SK-N-SH (cell line): Measurements from ENCODE around the gene ATAD3B. TPM values are rescaled to one million over a fixed set of nuclear protein-coding genes. Genes with fewer than 3 reads are reported as not detected.
"Not testable (repeated sequence)": the region's sequence is repeated elsewhere in the genome, so short reads cannot be mapped to it uniquely, and the experiment has no call there.

Experiments used
- CTCF ChIA-PET: fragments of 300-600, 350-600 bp; formaldehyde crosslinking; extraction: SDS; loops from one replicate; lab custom pipeline; 2021; lab: Yijun Ruan, JAX
- POLR2A ChIA-PET: fragments of 350-600 bp; sonication (Branson Sonifier 250); formaldehyde crosslinking; extraction: SDS; loops from one replicate; lab custom pipeline; 2020; ENCODE audit warnings: antibody characterized with exemption, inconsistent platforms; lab: Yijun Ruan, JAX
- DNase-seq: peaks from one replicate; pipeline ENCODE4 v3.0.0; 2012
- H2AFZ ChIP-seq: fragments of 200-600 bp; sonication (generic); 2 replicates; pipeline ENCODE4 v1.8.1; 2016; ENCODE audit warnings: antibody characterized with exemption, mild to moderate bottlenecking, low read depth
- H3F3A ChIP-seq: fragments of 200-600 bp; sonication (generic); replicated peaks from 2 replicates; pipeline ENCODE3; 2016; ENCODE audit warnings: antibody characterized with exemption, mild to moderate bottlenecking; ENCODE audit not compliant: insufficient read depth
- H3K27ac ChIP-seq, 2 experiments: fragments of 200-500 bp in 1 of 2; fragments of 200-600 bp in 1 of 2; sonication (Bioruptor generic) in 1 of 2; sonication (generic), shearing (Covaris generic) in 1 of 2; 2 replicates each; pipeline versions ENCODE4 v1.5.1 to v1.6.1; 2014 to 2016; ENCODE audit warnings: low read depth in 2 of 2, inconsistent platforms in 1 of 2, low read length in 1 of 2, mild to moderate bottlenecking in 1 of 2, mixed read lengths in 1 of 2
- H3K27me3 ChIP-seq: fragments of 200-600 bp; sonication (generic), shearing (Covaris generic); 2 replicates; pipeline ENCODE4 v1.6.1; 2016; ENCODE audit warnings: mixed run types; ENCODE audit not compliant: insufficient read depth
- H3K36me3 ChIP-seq, 2 experiments: fragments of 200-500 bp in 1 of 2; fragments of 200-600 bp in 1 of 2; sonication (Bioruptor generic) in 1 of 2; sonication (generic) in 1 of 2; replicated peaks in 1 of 2; 2 replicates each; pipeline versions ENCODE3 to v1.5.1; 2014 to 2016; ENCODE audit warnings: low read length in 1 of 2, mild to moderate bottlenecking in 1 of 2; ENCODE audit not compliant: insufficient read depth in 2 of 2, control insufficient read depth in 1 of 2
- H3K4me1 ChIP-seq, 2 experiments: fragments of 200-500 bp in 1 of 2; fragments of 200-600 bp in 1 of 2; sonication (Bioruptor generic) in 1 of 2; sonication (generic), shearing (Covaris generic) in 1 of 2; 2 replicates each; pipeline versions ENCODE4 v1.5.1 to v1.6.1; 2014 to 2016; ENCODE audit warnings: low read depth in 1 of 2, low read length in 1 of 2, mixed run types in 1 of 2; ENCODE audit not compliant: insufficient read depth in 2 of 2, control insufficient read depth in 1 of 2
- H3K4me2 ChIP-seq: fragments of 200-600 bp; sonication (generic), shearing (Covaris generic); 2 replicates; pipeline ENCODE4 v1.6.1; 2017; ENCODE audit warnings: mixed run types
- H3K4me3 ChIP-seq, 2 experiments: fragments of 200-500 bp in 1 of 2; fragments of 200-600 bp in 1 of 2; sonication (Bioruptor generic) in 1 of 2; sonication (generic), shearing (Covaris generic) in 1 of 2; 2 replicates each; pipeline versions ENCODE4 v1.5.1 to v1.8.1; 2014 to 2016; ENCODE audit warnings: low read depth in 2 of 2, inconsistent platforms in 1 of 2, low read length in 1 of 2, mild to moderate bottlenecking in 1 of 2, mixed read lengths in 1 of 2, moderate library complexity in 1 of 2
- H3K79me2 ChIP-seq: fragments of 200-600 bp; sonication (generic); 2 replicates; pipeline ENCODE4 v1.8.1; 2017; ENCODE audit warnings: mild to moderate bottlenecking; ENCODE audit not compliant: insufficient read depth
- H3K9ac ChIP-seq: fragments of 200-600 bp; sonication (generic); 2 replicates; pipeline ENCODE4 v1.6.1; 2017; ENCODE audit warnings: mixed run types
- H3K9me2 ChIP-seq: fragments of 200-600 bp; sonication (generic); 2 replicates; pipeline ENCODE4 v1.6.1; 2017; ENCODE audit warnings: mixed run types
- H3K9me3 ChIP-seq: fragments of 200-600 bp; sonication (generic); 2 replicates; pipeline ENCODE4 v1.6.1; 2017; ENCODE audit warnings: mixed run types, mild to moderate bottlenecking, moderate library complexity
- H4K20me1 ChIP-seq: fragments of 200-600 bp; sonication (generic); 2 replicates; pipeline ENCODE4 v1.6.1; 2017; ENCODE audit warnings: mild to moderate bottlenecking, mixed run types; ENCODE audit not compliant: insufficient read depth
- FOXM1 ChIP-seq: IDR thresholded peaks from 2 replicates; pipeline ENCODE4 v1.4.0; 2012; ENCODE audit warnings: low read depth, mild to moderate bottlenecking
- GATA2 ChIP-seq: sonication (generic); formaldehyde crosslinking; IDR thresholded peaks from 2 replicates; pipeline ENCODE4 v1.5.0; 2020; ENCODE audit warnings: mild to moderate bottlenecking, missing genetic modification reagents
- NFIC ChIP-seq: IDR thresholded peaks from 2 replicates; pipeline ENCODE4 v1.4.0; 2012; ENCODE audit warnings: borderline replicate concordance
- POLR2AphosphoS5 ChIP-seq: IDR thresholded peaks from 2 replicates; pipeline ENCODE4 v1.6.1; 2012; ENCODE audit warnings: low read depth, low read length
- SIN3A ChIP-seq: IDR thresholded peaks from 2 replicates; pipeline ENCODE4 v1.6.1; 2012; ENCODE audit warnings: low read depth, mild to moderate bottlenecking, low read length, moderate library complexity, borderline replicate concordance
- SMC3 ChIP-seq: IDR thresholded peaks from 2 replicates; pipeline ENCODE4 v1.6.1; 2012; ENCODE audit warnings: low read depth, low read length, improper control_type of control experiment
- WGBS: methylation state at CpG from one replicate; pipeline ENCODE4 v1.1.6; 2017; ENCODE audit warnings: low lambda C conversion rate; 5-methylcytosine and 5-hydroxymethylcytosine counted together
- polyA plus RNA-seq, 3 experiments: library from polyadenylated mRNA; depleted of rRNA; stranded (reverse); fragments of >200 nt; gene quantifications; 2 replicates each; pipeline ENCODE4 v1.2.3, GENCODE V29; 2012
- TF ChIP-seq, protein P1 (sequence below): fragments of 150-350 bp; IDR thresholded peaks from 2 replicates; pipeline ENCODE4 v1.6.1; 2016; ENCODE audit warnings: mild to moderate bottlenecking, low read depth, low read length
- TF ChIP-seq, protein P2 (sequence below): fragments of 200-600 bp; sonication (generic); IDR thresholded peaks from 2 replicates; pipeline ENCODE4 v1.6.1; 2017; ENCODE audit warnings: antibody characterized with exemption, mild to moderate bottlenecking, moderate library complexity
- TF ChIP-seq, protein P3 (sequence below): IDR thresholded peaks from 2 replicates; pipeline ENCODE4 v1.6.1; 2012; ENCODE audit warnings: mild to moderate bottlenecking, low read depth, low read length, moderate library complexity
- TF ChIP-seq, protein P4 (sequence below): fragments of 150-350 bp; IDR thresholded peaks from 2 replicates; pipeline ENCODE4 v1.6.1; 2017; ENCODE audit warnings: antibody characterized with exemption, low read length, low read depth, borderline replicate concordance

ATAD3B gene
- polyA plus RNA-seq, 1 of the 3 experiments (the other 2 are of a cell fraction), result 71.6 TPM

DNA sequence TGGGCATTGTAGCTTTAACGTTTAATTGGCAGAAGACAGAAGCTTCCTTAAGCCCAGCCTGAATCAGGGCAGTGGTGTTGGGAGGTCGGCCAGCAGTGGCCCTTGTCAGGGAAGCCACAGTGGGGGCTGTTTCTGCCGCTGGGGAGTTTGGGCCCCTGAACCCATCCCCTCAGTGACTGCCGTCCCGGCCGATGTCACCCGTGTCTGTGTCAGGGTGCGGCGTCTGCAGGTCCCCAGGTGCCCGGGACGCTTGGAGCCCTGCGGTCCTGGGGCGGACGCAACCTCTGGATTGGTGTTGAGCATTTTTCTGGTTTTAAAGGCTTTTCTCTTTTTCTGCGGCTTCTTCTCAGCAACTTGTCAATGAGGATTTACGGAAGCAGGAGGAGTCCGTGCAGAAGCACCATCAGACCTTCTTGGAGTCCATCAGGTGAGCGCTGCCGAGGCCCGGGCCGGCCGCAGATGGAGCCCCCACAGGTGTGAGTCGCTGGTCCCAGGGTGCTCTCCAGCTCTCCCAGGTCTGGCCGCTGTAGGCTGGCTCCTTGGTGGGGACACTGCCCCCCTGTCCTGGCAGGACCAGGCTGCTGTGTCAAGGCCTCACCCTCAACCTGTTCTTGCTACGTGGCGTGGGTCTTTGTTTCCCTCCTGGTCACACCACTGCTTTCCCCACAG is 19.7 kb upstream of the ATAD3B start:
- no peaks in the 10 kb centered on the region for H3F3A ChIP-seq
- ChIA-PET POLR2A (no interaction called here), CTCF (interaction anchor here (1.0 kb wide), 1 partner anchor 10 kb away, joined by 4 read pairs; no protein-coding TSS in a partner anchor)
- no peak overlapping the region for H2AFZ ChIP-seq
- no peak for DNase-seq
- no peaks in the 10 kb centered on the region for H3K9me3 ChIP-seq
- TF ChIP-seq NFIC (no peak), SIN3A (no peak), GATA2 (CRISPR knock-in tag) (no peak), SMC3 (no peak), POLR2AphosphoS5 (no peak), FOXM1 (no peak)
- TF ChIP-seq, protein P1, sequence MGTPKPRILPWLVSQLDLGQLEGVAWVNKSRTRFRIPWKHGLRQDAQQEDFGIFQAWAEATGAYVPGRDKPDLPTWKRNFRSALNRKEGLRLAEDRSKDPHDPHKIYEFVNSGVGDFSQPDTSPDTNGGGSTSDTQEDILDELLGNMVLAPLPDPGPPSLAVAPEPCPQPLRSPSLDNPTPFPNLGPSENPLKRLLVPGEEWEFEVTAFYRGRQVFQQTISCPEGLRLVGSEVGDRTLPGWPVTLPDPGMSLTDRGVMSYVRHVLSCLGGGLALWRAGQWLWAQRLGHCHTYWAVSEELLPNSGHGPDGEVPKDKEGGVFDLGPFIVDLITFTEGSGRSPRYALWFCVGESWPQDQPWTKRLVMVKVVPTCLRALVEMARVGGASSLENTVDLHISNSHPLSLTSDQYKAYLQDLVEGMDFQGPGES, result no peak
- TF ChIP-seq, protein P2, sequence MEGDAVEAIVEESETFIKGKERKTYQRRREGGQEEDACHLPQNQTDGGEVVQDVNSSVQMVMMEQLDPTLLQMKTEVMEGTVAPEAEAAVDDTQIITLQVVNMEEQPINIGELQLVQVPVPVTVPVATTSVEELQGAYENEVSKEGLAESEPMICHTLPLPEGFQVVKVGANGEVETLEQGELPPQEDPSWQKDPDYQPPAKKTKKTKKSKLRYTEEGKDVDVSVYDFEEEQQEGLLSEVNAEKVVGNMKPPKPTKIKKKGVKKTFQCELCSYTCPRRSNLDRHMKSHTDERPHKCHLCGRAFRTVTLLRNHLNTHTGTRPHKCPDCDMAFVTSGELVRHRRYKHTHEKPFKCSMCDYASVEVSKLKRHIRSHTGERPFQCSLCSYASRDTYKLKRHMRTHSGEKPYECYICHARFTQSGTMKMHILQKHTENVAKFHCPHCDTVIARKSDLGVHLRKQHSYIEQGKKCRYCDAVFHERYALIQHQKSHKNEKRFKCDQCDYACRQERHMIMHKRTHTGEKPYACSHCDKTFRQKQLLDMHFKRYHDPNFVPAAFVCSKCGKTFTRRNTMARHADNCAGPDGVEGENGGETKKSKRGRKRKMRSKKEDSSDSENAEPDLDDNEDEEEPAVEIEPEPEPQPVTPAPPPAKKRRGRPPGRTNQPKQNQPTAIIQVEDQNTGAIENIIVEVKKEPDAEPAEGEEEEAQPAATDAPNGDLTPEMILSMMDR, result no peak
- TF ChIP-seq, protein P3, sequence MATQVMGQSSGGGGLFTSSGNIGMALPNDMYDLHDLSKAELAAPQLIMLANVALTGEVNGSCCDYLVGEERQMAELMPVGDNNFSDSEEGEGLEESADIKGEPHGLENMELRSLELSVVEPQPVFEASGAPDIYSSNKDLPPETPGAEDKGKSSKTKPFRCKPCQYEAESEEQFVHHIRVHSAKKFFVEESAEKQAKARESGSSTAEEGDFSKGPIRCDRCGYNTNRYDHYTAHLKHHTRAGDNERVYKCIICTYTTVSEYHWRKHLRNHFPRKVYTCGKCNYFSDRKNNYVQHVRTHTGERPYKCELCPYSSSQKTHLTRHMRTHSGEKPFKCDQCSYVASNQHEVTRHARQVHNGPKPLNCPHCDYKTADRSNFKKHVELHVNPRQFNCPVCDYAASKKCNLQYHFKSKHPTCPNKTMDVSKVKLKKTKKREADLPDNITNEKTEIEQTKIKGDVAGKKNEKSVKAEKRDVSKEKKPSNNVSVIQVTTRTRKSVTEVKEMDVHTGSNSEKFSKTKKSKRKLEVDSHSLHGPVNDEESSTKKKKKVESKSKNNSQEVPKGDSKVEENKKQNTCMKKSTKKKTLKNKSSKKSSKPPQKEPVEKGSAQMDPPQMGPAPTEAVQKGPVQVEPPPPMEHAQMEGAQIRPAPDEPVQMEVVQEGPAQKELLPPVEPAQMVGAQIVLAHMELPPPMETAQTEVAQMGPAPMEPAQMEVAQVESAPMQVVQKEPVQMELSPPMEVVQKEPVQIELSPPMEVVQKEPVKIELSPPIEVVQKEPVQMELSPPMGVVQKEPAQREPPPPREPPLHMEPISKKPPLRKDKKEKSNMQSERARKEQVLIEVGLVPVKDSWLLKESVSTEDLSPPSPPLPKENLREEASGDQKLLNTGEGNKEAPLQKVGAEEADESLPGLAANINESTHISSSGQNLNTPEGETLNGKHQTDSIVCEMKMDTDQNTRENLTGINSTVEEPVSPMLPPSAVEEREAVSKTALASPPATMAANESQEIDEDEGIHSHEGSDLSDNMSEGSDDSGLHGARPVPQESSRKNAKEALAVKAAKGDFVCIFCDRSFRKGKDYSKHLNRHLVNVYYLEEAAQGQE, result no peak
- TF ChIP-seq, protein P4, sequence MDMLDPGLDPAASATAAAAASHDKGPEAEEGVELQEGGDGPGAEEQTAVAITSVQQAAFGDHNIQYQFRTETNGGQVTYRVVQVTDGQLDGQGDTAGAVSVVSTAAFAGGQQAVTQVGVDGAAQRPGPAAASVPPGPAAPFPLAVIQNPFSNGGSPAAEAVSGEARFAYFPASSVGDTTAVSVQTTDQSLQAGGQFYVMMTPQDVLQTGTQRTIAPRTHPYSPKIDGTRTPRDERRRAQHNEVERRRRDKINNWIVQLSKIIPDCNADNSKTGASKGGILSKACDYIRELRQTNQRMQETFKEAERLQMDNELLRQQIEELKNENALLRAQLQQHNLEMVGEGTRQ, result no peak
- H3K9ac ChIP-seq, result no peak overlapping the region
- WGBS, result 90% methylated on average over 14 of the region's 26 CpGs
- H3K27ac ChIP-seq, result no peak overlapping the region
- H3K36me3 ChIP-seq, result no peaks in the 10 kb centered on the region
- no peaks in the 10 kb centered on the region for H3K79me2 ChIP-seq
- no peaks in the 10 kb centered on the region for H3K9me2 ChIP-seq
- no peaks in the 10 kb centered on the region for H3K27me3 ChIP-seq
- no peaks in the 10 kb centered on the region for H3K4me1 ChIP-seq
- H3K4me2 ChIP-seq, result no peak overlapping the region
- no peaks in the 10 kb centered on the region for H4K20me1 ChIP-seq
- H3K4me3 ChIP-seq, result no peak overlapping the region

DNA sequence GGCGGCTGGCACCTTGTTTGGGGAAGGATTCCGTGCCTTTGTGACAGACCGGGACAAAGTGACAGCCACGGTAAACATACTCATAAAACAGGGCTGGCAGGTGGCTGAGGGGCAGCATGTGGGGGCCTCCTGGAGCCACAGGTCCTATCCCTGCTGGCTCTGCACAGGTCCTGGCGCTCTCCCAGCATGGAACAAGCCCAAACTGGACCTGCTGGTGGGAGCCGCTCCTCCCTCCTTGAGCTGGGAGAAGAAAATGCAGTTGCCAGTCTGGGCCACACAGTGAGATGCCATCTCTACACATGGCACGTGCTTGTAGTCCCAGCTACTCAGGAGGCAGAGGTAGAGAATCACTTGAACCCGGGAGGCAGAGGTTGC is 19.2 kb upstream of the ATAD3B start:
- H3K27me3 ChIP-seq, H3K27ac ChIP-seq, H3K9me2 ChIP-seq, DNase-seq, H3K4me2 ChIP-seq, H3K36me3 ChIP-seq, H3K79me2 ChIP-seq, H3K9me3 ChIP-seq, H3K4me3 ChIP-seq, H3K9ac ChIP-seq, H2AFZ ChIP-seq, H3F3A ChIP-seq, POLR2A ChIA-PET, H4K20me1 ChIP-seq, H3K4me1 ChIP-seq, CTCF ChIA-PET: not testable (repeated sequence)
- 38% methylated on average over 3 of the region's 8 CpGs for whole genome bisulfite sequencing
